Activated CD4-positive, alpha-beta memory T cell treated with anti-CD3 and anti-CD28 coated beads, Interleukin-2, amount 10 ng/mL, durations not matched to agents 7 days and 5 days (primary cell): ENCODE measurements around the gene RPL18A. TPM values are rescaled to one million over a fixed set of nuclear protein-coding genes. Genes with fewer than 3 reads are reported as not detected.

Experiments
- CTCF ChIA-PET: fragments of 350-600 bp; sonication (Branson Sonifier 250); formaldehyde crosslinking; loops from one replicate; lab custom pipeline; 2021; ENCODE audit warnings: antibody characterized with exemption, inconsistent platforms; lab: Charles Lee
- POLR2A ChIA-PET: fragments of 350-600 bp; sonication (Branson Sonifier 250); formaldehyde crosslinking; loops from one replicate; lab custom pipeline; 2021; ENCODE audit warnings: antibody characterized with exemption; lab: Charles Lee
- DNase-seq: peaks from one replicate; pipeline ENCODE4 v3.0.0-alpha.2; 2020
- H3K27ac Mint-ChIP-seq: one replicate; pipeline ENCODE4 v1.8.0; 2021; ENCODE audit warnings: mild to moderate bottlenecking, mixed read lengths
- H3K27me3 Mint-ChIP-seq: one replicate; pipeline ENCODE4 v1.8.0; 2021; ENCODE audit warnings: mixed read lengths
- H3K36me3 Mint-ChIP-seq: one replicate; pipeline ENCODE4 v1.8.0; 2021; ENCODE audit warnings: low read depth, mixed read lengths
- H3K4me1 Mint-ChIP-seq: one replicate; pipeline ENCODE4 v1.8.0; 2021; ENCODE audit warnings: mixed read lengths
- H3K4me3 Mint-ChIP-seq: one replicate; pipeline ENCODE4 v1.8.0; 2021; ENCODE audit warnings: mild to moderate bottlenecking, mixed read lengths
- H3K9me3 Mint-ChIP-seq: one replicate; pipeline ENCODE4 v1.8.0; 2021; ENCODE audit warnings: mixed read lengths
- total RNA-seq, 2 experiments: library from RNA; stranded (reverse); gene quantifications; one replicate each; pipeline ENCODE4 v1.2.3, GENCODE V29; 2021

Gene RPL18A
- total RNA-seq, 2 experiments from 2014 or later = 2,013 to 2,059 TPM

- POLR2A ChIA-PET = interaction anchor here (1.1 to 1.7 kb wide), 3 partner anchors 17 to 40 kb away, joined by 4 read pairs; partner anchors contain the start of gene RPL18A
- Mint-ChIP-seq H3K27ac (peak overlapping the region; percentile 40), H3K27me3 (no peaks in the 10 kb centered on the region), H3K9me3 (no peaks in the 10 kb centered on the region), H3K4me3 (no peak overlapping the region), H3K36me3 (peaks cover 75% of the 10 kb centered on the region), H3K4me1 (peaks cover 48% of the 10 kb centered on the region)
- no peak for DNase-seq
- CTCF ChIA-PET = no interaction called here
Measured at GRCh38 chr19:17843292-17843827, 16.4 kb upstream of the RPL18A start.

DNA sequence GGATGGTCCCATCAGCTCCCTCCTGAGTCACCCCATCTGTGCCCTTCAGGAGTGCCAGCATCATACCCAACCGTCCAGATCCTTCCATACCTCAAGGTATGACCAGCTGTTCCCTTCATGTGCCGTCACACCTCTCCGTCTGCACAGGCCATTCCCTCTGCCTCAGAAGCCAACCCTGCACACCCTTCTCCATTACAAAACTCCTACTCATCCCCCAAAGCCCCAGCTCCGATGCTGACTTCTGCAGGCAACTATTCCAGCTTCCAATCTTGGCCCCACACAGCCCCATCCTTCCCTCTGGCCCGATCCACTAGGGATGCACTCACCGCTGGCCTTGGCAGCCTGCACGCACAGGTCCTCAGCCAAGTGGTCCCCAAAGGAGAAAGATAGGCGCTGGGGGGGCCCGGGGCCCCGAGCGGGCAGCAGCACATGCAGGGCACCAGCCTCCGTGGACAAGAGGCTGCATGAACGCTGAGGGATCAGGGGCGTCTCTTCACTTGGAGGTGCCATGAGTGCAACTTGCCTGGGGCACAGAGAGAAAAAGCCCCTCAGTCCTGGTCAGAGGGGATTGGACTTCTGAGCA, 15.7 kb upstream of the RPL18A start:
- Mint-ChIP-seq H3K4me1 (peaks cover 54% of the 10 kb centered on the region), H3K4me3 (peak overlapping the region; percentile 94), H3K27me3 (no peaks in the 10 kb centered on the region), H3K27ac (peak overlapping the region; percentile 40), H3K36me3 (peaks cover 70% of the 10 kb centered on the region), H3K9me3 (no peaks in the 10 kb centered on the region)
- ChIA-PET POLR2A (interaction anchor here (1.3 to 1.7 kb wide), 2 partner anchors 16 to 20 kb away, joined by 4 read pairs; partner anchors contain the start of gene RPL18A), CTCF (no interaction called here)
- DNase-seq = no peak

DNA sequence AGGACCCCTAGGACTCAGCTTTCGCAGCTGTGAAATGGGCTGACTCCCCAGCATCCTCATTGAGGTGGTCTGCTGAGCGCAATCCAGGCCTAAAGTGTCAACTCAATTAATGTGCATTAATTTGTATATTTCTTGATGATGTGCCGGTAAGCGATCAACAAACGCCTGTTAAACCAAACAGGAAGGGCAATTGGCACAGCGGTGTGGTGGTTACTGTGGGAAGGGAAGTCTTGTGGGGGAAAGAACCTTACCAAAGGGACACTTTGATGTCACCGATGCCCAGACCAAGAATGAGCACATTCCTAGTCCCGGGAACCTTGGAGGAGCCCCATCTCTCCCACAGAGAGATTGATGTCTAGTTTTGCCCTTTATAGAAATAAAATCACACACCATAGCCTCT, 13.6 kb upstream of the RPL18A start:
- Mint-ChIP-seq H3K9me3 (no peaks in the 10 kb centered on the region), H3K27me3 (no peaks in the 10 kb centered on the region), H3K4me1 (peaks cover 67% of the 10 kb centered on the region), H3K4me3 (peak overlapping the region; percentile 94), H3K27ac (peak overlapping the region; percentile 93), H3K36me3 (peaks cover 54% of the 10 kb centered on the region)
- ChIA-PET POLR2A (interaction anchor here (0.7 to 6.3 kb wide), 9 partner anchors 8 to 155 kb away, joined by 3 to 93 read pairs (median 12); partner anchors contain the start of genes FCHO1 and RPL18A), CTCF (interaction anchor here (0.6 to 4.5 kb wide), 3 partner anchors 13 to 169 kb away, joined by 3 to 16 read pairs (median 11); partner anchors contain the start of gene RPL18A)
- peak; percentile 73 for DNase-seq

GRCh38 chr19:17847538-17848366, 12.0 kb upstream of the RPL18A start, which contains the start of gene JAK3:
Gene JAK3 (minus strand): TSS chr19:17847982. CDS start chr19:17844417, 3,565 bp downstream.
- Mint-ChIP-seq H3K9me3 (no peaks in the 10 kb centered on the region), H3K27me3 (no peaks in the 10 kb centered on the region), H3K4me1 (peaks cover 72% of the 10 kb centered on the region), H3K36me3 (peaks cover 44% of the 10 kb centered on the region), H3K27ac (peak within 1 kb of the TSS; percentile 93), H3K4me3 (peak within 1 kb of the TSS; percentile 94)
- DNase-seq = peak; percentile 91
- POLR2A ChIA-PET = interaction anchor here (0.6 to 6.3 kb wide), 22 partner anchors 8 to 428 kb away, joined by 3 to 93 read pairs (median 4); partner anchors contain the start of genes CCDC124, FCHO1, IL12RB1 and MAP1S
- CTCF ChIA-PET = interaction anchor here (0.8 to 5.3 kb wide), 5 partner anchors 8 to 85 kb away, joined by 3 to 82 read pairs (median 4); partner anchors contain the start of genes CCDC124 and RPL18A

DNA sequence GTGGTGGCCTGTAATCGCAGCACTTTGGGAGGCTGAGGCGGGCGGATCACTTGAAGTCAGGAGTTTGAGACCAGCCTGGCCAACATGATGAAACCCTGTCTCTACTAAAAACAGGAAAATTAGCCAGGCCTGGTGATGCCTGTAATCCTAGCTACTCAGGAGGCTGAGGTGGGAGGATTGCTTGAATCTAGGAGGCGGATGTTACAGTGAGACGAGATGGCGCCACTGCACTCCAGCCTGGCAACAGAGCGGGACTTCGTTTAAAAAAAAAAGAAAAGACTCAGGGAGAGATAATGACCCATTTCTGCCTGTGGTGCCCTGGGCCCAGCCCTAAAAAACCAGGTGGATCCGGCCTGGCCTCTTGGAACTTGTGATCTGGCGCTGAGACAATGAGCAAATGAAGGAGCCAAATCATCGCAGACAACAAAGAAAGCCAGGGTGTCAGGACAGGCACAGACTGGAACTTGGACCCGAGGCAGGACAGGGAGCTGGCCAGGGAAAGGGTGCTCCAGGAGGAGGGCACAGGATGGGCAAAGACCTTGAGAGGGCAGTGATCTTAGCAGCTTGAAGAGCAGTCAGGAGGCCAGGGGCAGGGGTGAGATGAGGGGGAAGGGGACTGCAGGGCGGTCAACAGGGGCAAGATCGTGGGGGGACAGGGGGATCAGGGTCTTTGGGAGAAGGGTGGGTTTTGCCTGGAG, 11.0 kb upstream of the RPL18A start:
- peak overlapping the region; percentile 94 for H3K4me3 Mint-ChIP-seq
- H3K27ac Mint-ChIP-seq = peak overlapping the region; percentile 93
- peaks cover 66% of the 10 kb centered on the region for H3K4me1 Mint-ChIP-seq
- H3K36me3 Mint-ChIP-seq = peaks cover 34% of the 10 kb centered on the region
- H3K27me3 Mint-ChIP-seq = no peaks in the 10 kb centered on the region
- DNase-seq = no peak
- CTCF ChIA-PET = interaction anchor here (4.5 to 5.3 kb wide), 2 partner anchors 11 to 46 kb away, joined by 16 to 82 read pairs; partner anchors contain the start of gene RPL18A
- H3K9me3 Mint-ChIP-seq = no peaks in the 10 kb centered on the region
- POLR2A ChIA-PET = interaction anchor here (0.7 to 6.3 kb wide), 9 partner anchors 12 to 432 kb away, joined by 3 to 93 read pairs (median 3); partner anchors contain the start of genes CCDC124, JUND, MAP1S and RPL18A

DNA sequence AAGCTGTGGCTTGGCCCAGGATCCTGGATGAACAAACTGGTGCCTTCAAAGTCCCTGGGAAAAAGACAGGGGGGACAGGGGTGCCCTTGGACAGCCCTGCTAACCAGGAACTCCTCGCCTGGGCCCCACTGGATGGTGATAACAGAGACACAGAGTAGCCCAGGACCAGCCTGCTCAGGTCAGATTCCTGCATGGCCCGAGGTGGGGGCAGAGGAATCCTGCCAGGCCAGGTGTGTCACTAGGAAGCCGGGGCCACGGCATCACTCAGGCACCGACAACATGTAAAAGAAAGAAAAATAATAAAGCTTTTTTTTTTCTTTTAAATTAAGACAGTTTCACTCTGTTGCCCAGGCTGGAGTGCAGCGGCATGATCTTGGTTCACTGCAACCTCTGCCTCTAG, 5.6 kb upstream of the RPL18A start:
- Mint-ChIP-seq H3K9me3 (no peaks in the 10 kb centered on the region), H3K36me3 (peaks cover 4% of the 10 kb centered on the region), H3K4me3 (no peak overlapping the region), H3K27ac (no peak overlapping the region), H3K27me3 (no peaks in the 10 kb centered on the region), H3K4me1 (peaks cover 35% of the 10 kb centered on the region)
- POLR2A ChIA-PET = interaction anchor here (1.0 kb wide), 1 partner anchor 58 kb away, joined by 3 read pairs; no protein-coding TSS in a partner anchor
- DNase-seq = no peak
- CTCF ChIA-PET = interaction anchor here (0.6 to 9.7 kb wide), 5 partner anchors 78 to 357 kb away, joined by 3 to 313 read pairs (median 6); partner anchors contain the start of gene CCDC124

- no peak overlapping the region for H3K27ac Mint-ChIP-seq
- no peak overlapping the region for H3K4me3 Mint-ChIP-seq
- H3K27me3 Mint-ChIP-seq = no peaks in the 10 kb centered on the region
- POLR2A ChIA-PET = interaction anchor here (0.7 to 1.9 kb wide), 6 partner anchors 8 to 77 kb away, joined by 3 to 5 read pairs (median 4); partner anchors contain the start of gene CCDC124
- peaks cover 13% of the 10 kb centered on the region for H3K36me3 Mint-ChIP-seq
- CTCF ChIA-PET = interaction anchor here (0.6 to 9.7 kb wide), 15 partner anchors 8 to 526 kb away, joined by 3 to 313 read pairs (median 4); partner anchors contain the start of gene CCDC124
- H3K9me3 Mint-ChIP-seq = no peaks in the 10 kb centered on the region
- H3K4me1 Mint-ChIP-seq = peaks cover 32% of the 10 kb centered on the region
- DNase-seq = peak; percentile 91
Measured at GRCh38 chr19:17855280-17856152, 4.2 kb upstream of the RPL18A start.

DNA sequence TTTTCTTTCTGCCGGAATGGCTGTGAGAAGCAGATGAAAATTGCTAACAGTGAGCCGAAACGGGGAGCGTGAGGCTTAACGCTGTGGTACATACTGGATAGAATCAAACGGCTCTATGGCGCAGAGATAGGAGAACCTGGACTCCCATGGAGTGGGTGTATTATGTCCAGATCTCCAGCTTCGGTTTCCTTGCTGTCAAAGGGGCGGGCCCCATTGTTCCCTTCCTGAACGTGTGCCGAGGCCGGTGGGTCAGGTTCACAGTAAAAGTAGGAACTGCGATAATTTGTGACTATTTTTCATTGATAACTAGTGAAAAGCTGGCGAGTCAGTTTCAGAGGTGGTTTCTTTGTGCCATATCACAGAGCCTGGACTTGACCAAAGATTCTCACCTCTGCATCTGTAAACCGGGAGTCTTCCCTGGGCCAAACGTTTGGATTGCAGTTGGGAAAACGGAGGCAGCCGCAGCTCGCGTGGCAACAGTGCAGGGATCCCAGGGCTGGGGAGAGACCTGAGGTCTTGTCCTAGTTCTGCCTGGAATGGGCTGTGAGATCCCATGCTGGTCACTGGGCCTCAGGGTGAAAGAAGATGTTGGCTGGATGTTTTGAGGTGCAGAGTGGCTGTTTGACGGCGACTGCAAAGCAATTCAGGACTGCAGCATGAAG, 752 bp downstream of the RPL18A start:
- H3K36me3 Mint-ChIP-seq = peaks cover 46% of the 10 kb centered on the region
- no peaks in the 10 kb centered on the region for H3K9me3 Mint-ChIP-seq
- ChIA-PET CTCF (interaction anchor here (0.6 to 9.7 kb wide), 9 partner anchors 11 to 441 kb away, joined by 3 to 313 read pairs (median 11); partner anchors contain the start of genes CCDC124, JAK3, MAP1S and MVB12A), POLR2A (interaction anchor here (0.8 to 4.4 kb wide), 23 partner anchors 11 to 441 kb away, joined by 3 to 131 read pairs (median 5); partner anchors contain the start of genes CCDC124, FCHO1, JAK3 and MAP1S)
- peaks cover 43% of the 10 kb centered on the region for H3K4me1 Mint-ChIP-seq
- no peak for DNase-seq
- no peaks in the 10 kb centered on the region for H3K27me3 Mint-ChIP-seq
- peak overlapping the region; percentile 95 for H3K4me3 Mint-ChIP-seq
- H3K27ac Mint-ChIP-seq = peak overlapping the region; percentile 93

DNA sequence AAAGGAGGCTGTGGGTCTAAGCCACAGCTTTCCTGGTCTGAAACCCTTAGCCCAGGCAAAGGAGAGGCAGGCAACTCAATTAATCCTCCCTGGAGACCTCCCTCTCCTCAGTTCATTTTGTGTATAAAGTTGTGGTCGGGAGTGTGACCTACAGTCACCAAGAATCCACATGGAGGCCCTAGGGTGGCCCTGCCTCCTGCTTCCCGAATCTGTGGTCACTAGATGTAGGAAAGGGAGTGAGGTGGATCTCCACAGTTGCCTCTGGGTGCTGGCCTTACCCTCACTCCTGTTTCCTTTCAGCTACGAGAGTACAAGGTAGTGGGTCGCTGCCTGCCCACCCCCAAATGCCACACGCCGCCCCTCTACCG, 1.3 kb downstream of the RPL18A start:
- ChIA-PET CTCF (interaction anchor here (0.6 to 9.7 kb wide), 2 partner anchors 71 to 86 kb away, joined by 3 to 313 read pairs; partner anchors contain the start of gene CCDC124), POLR2A (interaction anchor here (0.8 to 4.4 kb wide), 16 partner anchors 11 to 142 kb away, joined by 3 to 131 read pairs (median 6); partner anchors contain the start of genes CCDC124, FCHO1, JAK3 and MAP1S)
- peaks cover 42% of the 10 kb centered on the region for H3K4me1 Mint-ChIP-seq
- H3K36me3 Mint-ChIP-seq = peaks cover 48% of the 10 kb centered on the region
- peak overlapping the region; percentile 95 for H3K4me3 Mint-ChIP-seq
- no peak for DNase-seq
- peak overlapping the region; percentile 93 for H3K27ac Mint-ChIP-seq
- no peaks in the 10 kb centered on the region for H3K27me3 Mint-ChIP-seq
- no peaks in the 10 kb centered on the region for H3K9me3 Mint-ChIP-seq
